GM12878 (cell line): Measurements from ENCODE around the gene RBM4B. TPM values are rescaled to one million over a fixed set of nuclear protein-coding genes. Genes with fewer than 3 reads are reported as not detected.
A peak's percentile ranks its signal among the peaks of the same experiment; 100 is the strongest.

Source experiments
- ATF3 ChIP-seq: IDR thresholded peaks from 2 replicates; pipeline ENCODE4 v1.6.1; 2011; ENCODE audit warnings: low read depth, mild to moderate bottlenecking, low read length, moderate library complexity, borderline replicate concordance; ENCODE audit errors: extremely low read depth
- BACH1 ChIP-seq: fragments of 450-650 bp; IDR thresholded peaks from 2 replicates; pipeline ENCODE4 v1.6.1; 2017; ENCODE audit warnings: mild to moderate bottlenecking, borderline replicate concordance
- BRCA1 ChIP-seq: IDR thresholded peaks from 2 replicates; pipeline ENCODE4 v1.6.1; 2011; ENCODE audit warnings: low read depth, low read length, improper control_type of control experiment
- CBX3 ChIP-seq: fragments of 200-600 bp; sonication (generic); IDR thresholded peaks from 2 replicates; pipeline ENCODE4 v1.6.1; 2016; ENCODE audit warnings: low read depth, borderline replicate concordance
- DPF2 ChIP-seq: fragments of 450-650 bp; IDR thresholded peaks from 2 replicates; pipeline ENCODE4 v1.6.1; 2017; ENCODE audit warnings: mild to moderate bottlenecking
- E2F4 ChIP-seq: IDR thresholded peaks from 2 replicates; pipeline ENCODE4 v1.6.1; 2012; ENCODE audit warnings: low read depth, low read length, improper control_type of control experiment
- EED ChIP-seq: sonication (generic); IDR thresholded peaks from 2 replicates; pipeline ENCODE4 v1.6.1; 2016; ENCODE audit warnings: antibody characterized with exemption, low read depth
- EP300 ChIP-seq, 2 experiments: fragments of 150-350 bp in 1 of 2; IDR thresholded peaks; 2 replicates each; pipeline ENCODE4 v1.6.1; 2011 to 2012; ENCODE audit warnings: low read depth in 2 of 2, low read length in 2 of 2, borderline replicate concordance in 1 of 2, improper control_type of control experiment in 1 of 2, inconsistent platforms in 1 of 2; ENCODE audit not compliant: control insufficient read depth in 1 of 2
- FOXK2 ChIP-seq: fragments of 450-650 bp; IDR thresholded peaks from 2 replicates; pipeline ENCODE4 v1.6.1; 2017; ENCODE audit warnings: mild to moderate bottlenecking, moderate library complexity
- GATAD2B ChIP-seq: fragments of 450-650 bp; conservative IDR thresholded peaks from 2 replicates; pipeline ENCODE4 v1.6.1; 2017; ENCODE audit warnings: low read depth, mild to moderate bottlenecking, moderate library complexity
- IKZF1 ChIP-seq: fragments of 450-650 bp; conservative IDR thresholded peaks from 2 replicates; pipeline ENCODE4 v1.6.1; 2017; ENCODE audit warnings: antibody characterized with exemption, mild to moderate bottlenecking
- JUND ChIP-seq: IDR thresholded peaks from 2 replicates; pipeline ENCODE4 v1.6.1; 2012; ENCODE audit warnings: low read depth, mild to moderate bottlenecking, low read length, improper control_type of control experiment, moderate library complexity
- KAT2A ChIP-seq: conservative IDR thresholded peaks from 2 replicates; pipeline ENCODE4 v1.6.1; 2011; ENCODE audit warnings: low read depth, low read length; ENCODE audit not compliant: control insufficient read depth
- MYC ChIP-seq: IDR thresholded peaks from 2 replicates; pipeline ENCODE4 v1.6.1; 2011; ENCODE audit warnings: mild to moderate bottlenecking, low read length, moderate library complexity, inconsistent platforms; ENCODE audit not compliant: insufficient read depth, insufficient replicate concordance, insufficient read length, severe bottlenecking
- NR2C2 ChIP-seq: IDR thresholded peaks from 2 replicates; pipeline ENCODE4 v1.6.1; 2011; ENCODE audit warnings: borderline replicate concordance, low read depth; ENCODE audit not compliant: control insufficient read depth, insufficient read length
- RAD21 ChIP-seq: IDR thresholded peaks from 2 replicates; pipeline ENCODE4 v1.6.1; 2011; ENCODE audit warnings: mild to moderate bottlenecking, low read depth, low read length, moderate library complexity; ENCODE audit not compliant: insufficient read depth
- RCOR1 ChIP-seq: conservative IDR thresholded peaks from 2 replicates; pipeline ENCODE4 v1.6.1; 2012; ENCODE audit warnings: low read depth, low read length, improper control_type of control experiment
- SIX5 ChIP-seq: IDR thresholded peaks from 2 replicates; pipeline ENCODE4 v1.6.1; 2011; ENCODE audit warnings: mild to moderate bottlenecking, low read depth, low read length, moderate library complexity; ENCODE audit not compliant: severe bottlenecking
- STAT1 ChIP-seq: fragments of 450-650 bp; conservative IDR thresholded peaks from 2 replicates; pipeline ENCODE4 v1.6.1; 2014; ENCODE audit warnings: antibody characterized with exemption, mild to moderate bottlenecking
- TARDBP ChIP-seq: IDR thresholded peaks from 2 replicates; pipeline ENCODE4 v1.6.1; 2016; ENCODE audit warnings: borderline replicate concordance
- TCF3 ChIP-seq: IDR thresholded peaks from 2 replicates; pipeline ENCODE4 v1.6.1; 2012; ENCODE audit warnings: low read depth, mild to moderate bottlenecking, low read length, borderline replicate concordance; ENCODE audit not compliant: insufficient read depth
- USF2 ChIP-seq: IDR thresholded peaks from 2 replicates; pipeline ENCODE4 v1.6.1; 2011; ENCODE audit warnings: low read depth, low read length, improper control_type of control experiment, borderline replicate concordance
- YBX1 ChIP-seq: fragments of 450-650 bp; IDR thresholded peaks from 2 replicates; pipeline ENCODE4 v1.6.1; 2016; ENCODE audit warnings: antibody characterized with exemption
- ZNF274 ChIP-seq: IDR thresholded peaks from one replicate; pipeline ENCODE4 v1.8.0; 2011; ENCODE audit not compliant: insufficient read length, insufficient read depth
- ZNF384 ChIP-seq: IDR thresholded peaks from 2 replicates; pipeline ENCODE4 v1.6.1; 2012; ENCODE audit warnings: low read depth, mild to moderate bottlenecking, low read length, improper control_type of control experiment, borderline replicate concordance
- polyA plus RNA-seq, 11 experiments: library from polyadenylated mRNA; depleted of rRNA in 4 of 11; unstranded in 6 of 11; stranded (reverse) in 5 of 11; fragments of >200 nt; fragmentation: Nextera tagmentation in 4 of 11; fragmentation: Illumina TruSeq in 1 of 11; extraction: Ambion mirVana in 4 of 11; extraction: Trizol in 1 of 11; gene quantifications; 1 replicate in 1 of 11; 2 replicates in 10 of 11; pipeline versions ENCODE4 v1.2.1 to v1.2.3, GENCODE V29; 2011 to 2016; ENCODE audit warnings: inconsistent platforms in 2 of 11, missing spikeins in 2 of 11, low read depth in 1 of 11
- total RNA-seq, 4 experiments: library from RNA; depleted of rRNA in 3 of 4; stranded (reverse); fragments of >200 nt in 3 of 4; fragmentation: Illumina TruSeq in 1 of 4; extraction: Trizol in 1 of 4; gene quantifications; 2 replicates each; pipeline versions ENCODE4 v1.2.1 to v1.2.3, GENCODE V29; 2013 to 2021
- TF ChIP-seq, protein P1 (sequence below): fragments of 450-650 bp; IDR thresholded peaks from 2 replicates; pipeline ENCODE4 v1.6.1; 2018; ENCODE audit warnings: borderline replicate concordance, mild to moderate bottlenecking; ENCODE audit not compliant: partially characterized antibody

The RBM4B gene
- total and polyA plus RNA-seq, 10 of the 15 experiments (the other 5 are each of a cell fraction or from before 2014, with no cell fraction given), result 16.1 to 37.0 (median 21.6) TPM

- TF ChIP-seq E2F4 (peak; percentile 66), CBX3 (no peak), ATF3 (no peak), RCOR1 (no peak), RAD21 (no peak), FOXK2 (no peak), KAT2A (no peak), ZNF384 (no peak), NR2C2 (no peak), BRCA1 (no peak; the same call in 1 of the 2 replicates), TCF3 (peak; percentile 21; the same call in 1 of the 2 replicates), EP300 (IDR thresholded peaks at IDR 0.05; ENCODE audit: borderline replicate concordance in 1 of 2, control insufficient read depth in 1 of 2, low read depth in 2 of 2, low read length in 2 of 2) (peak in 1 of 2 experiments; percentile 28; a peak in 1 of 4 replicates), ZNF274 (no peak), IKZF1 (peak; percentile 44; the same call in 1 of the 2 replicates), GATAD2B (no peak), JUND (0 out of 2 replicates have a peak, but pooled peaks have one; percentile 18), TARDBP (no peak), EED (no peak; the same call in 1 of the 2 replicates), SIX5 (no peak), BACH1 (peak; percentile 83; the same call in 1 of the 2 replicates), MYC (no peak), STAT1 (no peak), DPF2 (no peak), USF2 (no peak), YBX1 (no peak)
- TF ChIP-seq, protein P1, sequence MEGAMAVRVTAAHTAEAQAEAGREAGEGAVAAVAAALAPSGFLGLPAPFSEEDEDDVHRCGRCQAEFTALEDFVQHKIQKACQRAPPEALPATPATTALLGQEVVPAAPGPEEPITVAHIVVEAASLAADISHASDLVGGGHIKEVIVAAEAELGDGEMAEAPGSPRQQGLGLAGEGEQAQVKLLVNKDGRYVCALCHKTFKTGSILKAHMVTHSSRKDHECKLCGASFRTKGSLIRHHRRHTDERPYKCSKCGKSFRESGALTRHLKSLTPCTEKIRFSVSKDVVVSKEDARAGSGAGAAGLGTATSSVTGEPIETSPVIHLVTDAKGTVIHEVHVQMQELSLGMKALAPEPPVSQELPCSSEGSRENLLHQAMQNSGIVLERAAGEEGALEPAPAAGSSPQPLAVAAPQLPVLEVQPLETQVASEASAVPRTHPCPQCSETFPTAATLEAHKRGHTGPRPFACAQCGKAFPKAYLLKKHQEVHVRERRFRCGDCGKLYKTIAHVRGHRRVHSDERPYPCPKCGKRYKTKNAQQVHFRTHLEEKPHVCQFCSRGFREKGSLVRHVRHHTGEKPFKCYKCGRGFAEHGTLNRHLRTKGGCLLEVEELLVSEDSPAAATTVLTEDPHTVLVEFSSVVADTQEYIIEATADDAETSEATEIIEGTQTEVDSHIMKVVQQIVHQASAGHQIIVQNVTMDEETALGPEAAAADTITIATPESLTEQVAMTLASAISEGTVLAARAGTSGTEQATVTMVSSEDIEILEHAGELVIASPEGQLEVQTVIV, result no peak
These were observed 61.1 kb downstream of the RBM4B start, which contains the start of gene RBM14 (continued) for GRCh38 chr11:66616379-66617154.
